Spinal cord (tissue), 10 donors: ENCODE results near the gene CBARP. TPM values are rescaled to one million over a fixed set of nuclear protein-coding genes. Genes with fewer than 3 reads are reported as not detected.

Experiments used
- DNase-seq, 6 donors: peaks; one replicate each; pipeline versions ENCODE4 v3.0.0 to v3.0.0-alpha.2; 2013 to 2015; ENCODE audit warnings: low spot score in 6 of 6, low read depth in 4 of 6
- H3K27ac ChIP-seq: one replicate; pipeline ENCODE4 v1.5.1; 2013; ENCODE audit warnings: low read depth, low read length, control low read depth
- H3K27me3 ChIP-seq: one replicate; pipeline ENCODE4 v1.6.1; 2013; ENCODE audit warnings: low read length; ENCODE audit not compliant: control insufficient read depth, insufficient read depth
- H3K36me3 ChIP-seq: one replicate; pipeline ENCODE4 v1.6.1; 2013; ENCODE audit warnings: low read length; ENCODE audit not compliant: control insufficient read depth, insufficient read depth
- H3K4me1 ChIP-seq: one replicate; pipeline ENCODE4 v1.6.1; 2013; ENCODE audit warnings: low read length; ENCODE audit not compliant: control insufficient read depth, insufficient read depth
- H3K4me3 ChIP-seq: one replicate; pipeline ENCODE4 v1.5.1; 2013; ENCODE audit warnings: low read depth, low read length, control low read depth
- H3K9me3 ChIP-seq: one replicate; pipeline ENCODE4 v1.6.1; 2013; ENCODE audit warnings: low read length; ENCODE audit not compliant: control insufficient read depth, insufficient read depth
- WGBS: methylation state at CpG from one replicate; pipeline ENCODE4 v1.1.5; 2013; ENCODE audit warnings: missing lambda C conversion rate; ENCODE audit not compliant: insufficient coverage; 5-methylcytosine and 5-hydroxymethylcytosine counted together
- polyA plus RNA-seq, 2 donors: library from polyadenylated mRNA; unstranded; fragments of 120-200 nt; gene quantifications; one replicate each; pipeline ENCODE4 v1.2.1, GENCODE V29; 2013; ENCODE audit not compliant: insufficient read length in 2 of 2
- total RNA-seq, 2 donors: library from RNA; depleted of rRNA in 1 of 2; stranded (reverse); fragments of 120-200 nt in 1 of 2; fragments of >200 nt in 1 of 2; gene quantifications; one replicate each; pipeline versions ENCODE4 v1.2.3 to v1.2.4, GENCODE V29; 2013 to 2014
- donor health status: healthy.

Gene CBARP
- total and polyA plus RNA-seq, 4 donors: 2.7 to 38.6 (median 20.0) TPM

- WGBS: 8% methylated on average over 39 of the region's 43 CpGs
- no peak for DNase-seq
- peaks cover 69% of the 10 kb centered on the region for H3K4me1 ChIP-seq
- H3K27ac ChIP-seq: peak overlapping the region; percentile 93
- H3K27me3 ChIP-seq: no peaks in the 10 kb centered on the region
- peak overlapping the region; percentile 68 for H3K4me3 ChIP-seq
- peaks cover 90% of the 10 kb centered on the region for H3K36me3 ChIP-seq
- H3K9me3 ChIP-seq: no peaks in the 10 kb centered on the region
Observed at GRCh38 chr19:1275976-1276627, 38.3 kb upstream of the CBARP start.

- no peaks in the 10 kb centered on the region for H3K9me3 ChIP-seq
- under 1% methylated on average over 87 of the region's 98 CpGs for WGBS
- peak within 1 kb of the TSS; percentile 93 for H3K27ac ChIP-seq
- peaks cover 90% of the 10 kb centered on the region for H3K36me3 ChIP-seq
- no peaks in the 10 kb centered on the region for H3K27me3 ChIP-seq
- H3K4me1 ChIP-seq: peaks cover 76% of the 10 kb centered on the region
- peak within 1 kb of the TSS; percentile 68 for H3K4me3 ChIP-seq
- peak; percentile 82 to 98 (median 91) for DNase-seq
Observed at GRCh38 chr19:1275260-1275975, 37.6 kb upstream of the CBARP start, which contains the start of gene FAM174C. Gene FAM174C (plus strand): TSS chr19:1275530. CDS start chr19:1275550, 20 bp downstream.

GRCh38 chr19:1274852-1275259, 37.1 kb upstream of the CBARP start:
- Histone ChIP-seq H3K4me1 (peaks cover 77% of the 10 kb centered on the region), H3K27me3 (no peaks in the 10 kb centered on the region), H3K9me3 (no peaks in the 10 kb centered on the region), H3K27ac (peak overlapping the region; percentile 61), H3K4me3 (no peak overlapping the region), H3K36me3 (peaks cover 90% of the 10 kb centered on the region)
- 16% methylated on average over 44 of the region's 44 CpGs for WGBS
- DNase-seq: no peak

- WGBS: 75% methylated on average over 37 of the region's 46 CpGs
- no peak for DNase-seq
- H3K4me1 ChIP-seq: peaks cover 74% of the 10 kb centered on the region
- peaks cover 84% of the 10 kb centered on the region for H3K36me3 ChIP-seq
- H3K27me3 ChIP-seq: no peaks in the 10 kb centered on the region
- H3K27ac ChIP-seq: peak overlapping the region; percentile 61
- no peak overlapping the region for H3K4me3 ChIP-seq
- no peaks in the 10 kb centered on the region for H3K9me3 ChIP-seq
Observed at GRCh38 chr19:1274081-1274851, 36.5 kb upstream of the CBARP start.

GRCh38 chr19:1273263-1274041, 35.6 kb upstream of the CBARP start:
- no peak for DNase-seq
- Histone ChIP-seq H3K27ac (no peak overlapping the region), H3K9me3 (no peaks in the 10 kb centered on the region), H3K4me1 (peaks cover 78% of the 10 kb centered on the region), H3K36me3 (peaks cover 77% of the 10 kb centered on the region), H3K27me3 (no peaks in the 10 kb centered on the region), H3K4me3 (no peak overlapping the region)
- WGBS: 88% methylated on average over 23 of the region's 25 CpGs

GRCh38 chr19:1272423-1273262, 34.8 kb upstream of the CBARP start:
- Histone ChIP-seq H3K27ac (no peak overlapping the region), H3K4me1 (peaks cover 86% of the 10 kb centered on the region), H3K36me3 (peaks cover 71% of the 10 kb centered on the region), H3K4me3 (no peak overlapping the region), H3K27me3 (no peaks in the 10 kb centered on the region), H3K9me3 (no peaks in the 10 kb centered on the region)
- no peak for DNase-seq
- 66% methylated on average over 23 of the region's 33 CpGs for WGBS

GRCh38 chr19:1271528-1272422, 34.0 kb upstream of the CBARP start:
- peaks cover 90% of the 10 kb centered on the region for H3K4me1 ChIP-seq
- H3K27ac ChIP-seq: no peak overlapping the region

GRCh38 chr19:1270854-1271527, 33.2 kb upstream of the CBARP start:
- 75% methylated on average over 25 of the region's 26 CpGs for WGBS
- peak overlapping the region; percentile 88 for H3K4me3 ChIP-seq
- H3K36me3 ChIP-seq: peaks cover 58% of the 10 kb centered on the region

More at GRCh38 chr19:1271528-1272422, 34.0 kb upstream of the CBARP start:
- H3K9me3 ChIP-seq: no peaks in the 10 kb centered on the region
- DNase-seq: no peak
- no peak overlapping the region for H3K4me3 ChIP-seq
- peaks cover 62% of the 10 kb centered on the region for H3K36me3 ChIP-seq
- no peaks in the 10 kb centered on the region for H3K27me3 ChIP-seq
- 79% methylated on average over 33 of the region's 37 CpGs for WGBS

More at GRCh38 chr19:1270854-1271527, 33.2 kb upstream of the CBARP start:
- H3K9me3 ChIP-seq: no peaks in the 10 kb centered on the region
- no peak for DNase-seq
- no peaks in the 10 kb centered on the region for H3K27me3 ChIP-seq
- peaks cover 89% of the 10 kb centered on the region for H3K4me1 ChIP-seq
- peak overlapping the region; percentile 88 for H3K27ac ChIP-seq
